ENCODE results near the gene HOXC13. TPM values are rescaled to one million over a fixed set of nuclear protein-coding genes. Genes with fewer than 3 reads are reported as not detected.

Gene HOXC13
- total RNA-seq, 4 donors from 2014 or later: not detected

DNA sequence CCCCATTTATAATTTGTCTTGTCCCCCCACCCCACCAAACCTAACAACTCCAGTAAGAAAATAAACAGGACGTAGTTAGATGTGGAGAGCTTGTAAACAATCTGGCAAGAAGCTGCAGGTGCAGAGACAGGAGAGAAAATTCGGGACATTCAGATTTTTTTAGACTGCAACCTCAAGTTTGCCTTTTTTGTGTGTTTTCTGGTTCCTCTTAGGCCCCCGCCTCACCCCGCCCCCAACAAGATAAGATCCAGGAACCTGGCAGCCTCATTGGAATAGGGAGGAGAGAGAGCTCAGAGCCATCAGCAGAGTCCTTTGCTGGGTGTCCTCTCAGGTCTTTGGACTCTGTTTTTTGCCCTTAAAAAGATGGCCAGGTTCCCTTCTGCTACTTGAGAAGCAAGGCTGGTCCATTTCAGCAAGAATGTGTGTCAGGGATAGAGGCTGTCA lies 49.2 kb downstream of the HOXC13 start:
- TF ChIP-seq CTCF (IDR thresholded peaks at IDR 0.05): no peak
- no peak for TF ChIP-seq POLR2A (IDR thresholded peaks at IDR 0.05)
- Histone ChIP-seq H3K36me3 (no peaks in the 10 kb centered on the region), H3K4me3 (replicated peaks in 1 of 3) (no peak overlapping the region), H3K27ac (no peak overlapping the region), H3K9me3 (no peaks in the 10 kb centered on the region), H3K4me1 (peaks cover 17 to 18% of the 10 kb centered on the region in 2 donors), H3K27me3 (peaks cover 88% of the 10 kb centered on the region)
- intact Hi-C loops (cut with DNase I): loop anchor here (10.0 kb wide), 1 partner anchor 223 kb away; no protein-coding TSS in a partner anchor
- 12 to 25% methylated on average over 4 of the region's 4 CpGs for WGBS, 2 donors
- no peak for DNase-seq

DNA sequence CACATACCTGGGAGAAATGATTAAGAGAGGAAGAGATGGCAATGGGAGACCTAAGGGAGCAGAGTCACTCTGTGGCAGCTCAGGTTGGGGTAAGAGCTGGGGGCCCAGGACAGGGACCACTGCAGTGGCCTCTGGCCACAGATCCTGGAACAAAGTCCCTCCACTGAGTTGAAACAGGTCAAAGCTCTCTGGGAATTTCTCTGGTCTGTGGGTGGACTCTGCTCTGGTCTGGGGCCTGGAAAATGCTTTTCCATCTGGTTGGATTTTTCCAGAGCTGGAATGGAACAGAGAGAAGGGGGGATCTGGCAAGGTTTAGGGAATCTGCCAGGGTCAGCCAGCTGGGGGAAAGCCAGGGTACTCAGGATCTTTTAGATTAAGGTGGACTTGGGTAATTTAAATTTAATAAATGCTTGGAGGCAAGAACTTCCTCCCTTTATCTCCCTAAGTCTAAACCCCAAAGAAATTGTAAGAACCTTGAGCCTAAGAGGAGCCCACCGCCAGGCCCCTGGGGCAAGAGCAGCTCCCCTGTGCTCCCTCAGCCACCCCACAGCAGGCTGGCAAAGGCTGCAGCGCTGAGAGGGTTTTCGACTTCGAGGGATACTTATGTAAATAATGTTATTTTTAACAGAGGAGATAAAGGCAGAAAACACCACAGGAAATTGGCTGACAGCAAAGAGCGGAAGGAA lies 50.1 kb downstream of the HOXC13 start:
- peaks cover 17 to 18% of the 10 kb centered on the region in 2 donors for H3K4me1 ChIP-seq
- H3K27me3 ChIP-seq: peaks cover 84% of the 10 kb centered on the region
- intact Hi-C loops (cut with DNase I): loop anchor here (10.0 kb wide), 1 partner anchor 224 kb away; no protein-coding TSS in a partner anchor
- no peak overlapping the region for H3K4me3 ChIP-seq (replicated peaks in 1 of 3)
- TF ChIP-seq POLR2A (IDR thresholded peaks at IDR 0.05) (no peak), CTCF (IDR thresholded peaks at IDR 0.05) (no peak)
- no peaks in the 10 kb centered on the region for H3K36me3 ChIP-seq
- H3K27ac ChIP-seq: no peak overlapping the region
- DNase-seq: no peak
- no peaks in the 10 kb centered on the region for H3K9me3 ChIP-seq
- 7 to 8% methylated on average over 5 of the region's 5 CpGs for WGBS, 2 donors

GRCh38 chr12:53989227-53990113 lies 50.8 kb downstream of the HOXC13 start:
- intact Hi-C loops (cut with DNase I): loop anchor here (10.0 kb wide), 1 partner anchor 225 kb away; no protein-coding TSS in a partner anchor
- H3K4me1 ChIP-seq: peaks cover 19 to 22% of the 10 kb centered on the region in 2 donors
- no peak overlapping the region for H3K4me3 ChIP-seq (replicated peaks in 1 of 3)
- no peak overlapping the region for H3K27ac ChIP-seq
- WGBS, 2 donors: 6% methylated on average over 28 of the region's 28 CpGs
- H3K36me3 ChIP-seq: no peaks in the 10 kb centered on the region
- H3K9me3 ChIP-seq: no peaks in the 10 kb centered on the region
- TF ChIP-seq CTCF (IDR thresholded peaks at IDR 0.05) (peak in 1 of 6 experiments; percentile 34), POLR2A (IDR thresholded peaks at IDR 0.05) (no peak)
- peaks cover 85% of the 10 kb centered on the region for H3K27me3 ChIP-seq
- peak in 1 of 2 donors; percentile 30 for DNase-seq

DNA sequence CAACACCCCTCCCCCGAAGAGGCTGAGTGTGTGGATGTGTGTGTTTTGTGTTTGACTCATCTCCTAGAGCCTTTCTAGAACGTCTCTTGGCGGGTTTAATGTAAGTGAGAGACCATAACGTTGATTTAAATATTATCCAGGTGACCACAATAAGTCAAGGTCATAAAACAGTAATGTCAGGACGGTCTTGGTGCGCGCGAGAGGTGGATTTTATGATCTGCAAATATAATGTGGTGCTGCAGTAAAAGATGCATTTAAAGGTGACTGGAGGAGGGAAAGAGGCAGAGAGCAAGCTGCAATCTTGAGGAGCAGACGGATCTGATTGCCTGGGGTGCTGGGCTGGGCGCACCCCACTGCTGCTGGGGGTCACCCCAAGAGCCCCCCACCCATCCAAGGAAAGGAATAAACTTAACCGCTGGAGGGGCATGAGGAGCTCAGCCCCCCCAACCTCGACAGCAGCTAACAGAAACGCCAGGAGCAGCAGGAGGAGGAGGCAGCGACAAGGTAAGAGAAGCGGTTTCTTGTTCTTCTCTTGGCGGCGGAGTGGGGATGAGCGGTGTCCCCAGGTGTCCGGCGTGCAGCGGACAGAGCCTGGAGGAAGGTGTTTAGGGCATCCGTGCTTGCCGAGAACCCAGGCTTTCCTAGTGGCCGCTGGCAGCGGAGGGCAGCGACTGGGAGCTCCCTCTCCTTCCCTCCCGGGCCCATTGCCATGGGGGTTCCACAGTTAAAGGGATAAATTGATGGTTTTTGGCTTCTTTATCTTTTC lies 51.9 kb downstream of the HOXC13 start:
- Histone ChIP-seq H3K9me3 (no peaks in the 10 kb centered on the region), H3K4me1 (peaks cover 16 to 22% of the 10 kb centered on the region in 2 donors), H3K4me3 (replicated peaks in 1 of 3) (no peak overlapping the region), H3K36me3 (no peaks in the 10 kb centered on the region), H3K27me3 (peaks cover 87% of the 10 kb centered on the region), H3K27ac (no peak overlapping the region)
- DNase-seq: no peak
- intact Hi-C loops (cut with DNase I): no loop called here
- TF ChIP-seq CTCF (IDR thresholded peaks at IDR 0.05): no peak
- TF ChIP-seq POLR2A (IDR thresholded peaks at IDR 0.05): no peak
- 10 to 11% methylated on average over 16 to 22 of the region's 27 CpGs for WGBS, 2 donors
